Stimulated activated effector memory CD8-positive, alpha-beta T cell treated with anti-CD3 and anti-CD28 coated beads, Interleukin-12 subunit alpha, Interleukin-12 subunit beta, amount 100 ng/mL, for 72 hours (primary cell): ENCODE data around the gene SLFN5.
"Not testable (repeated sequence)": the region's sequence is repeated elsewhere in the genome, so short reads cannot be mapped to it uniquely, and the experiment has no call there.

Source experiments
- ATAC-seq: fragments of 150-1000 bp; cut with Tn5 transposase; 2 replicates; pipeline ENCODE4 v1.10.0; 2021
- DNase-seq, 2 donors: peaks; one replicate each; pipeline ENCODE4 v3.0.0; 2021 to 2022; ENCODE audit warnings: low spot score in 2 of 2
- H3K27ac Mint-ChIP-seq: one replicate; pipeline ENCODE4 v1.8.0; 2022; ENCODE audit warnings: mild to moderate bottlenecking, mixed read lengths
- H3K36me3 Mint-ChIP-seq: one replicate; pipeline ENCODE4 v1.8.0; 2022; ENCODE audit warnings: mild to moderate bottlenecking, mixed read lengths
- H3K4me1 Mint-ChIP-seq: one replicate; pipeline ENCODE4 v1.8.0; 2022; ENCODE audit warnings: mixed read lengths
- H3K4me3 Mint-ChIP-seq: one replicate; pipeline ENCODE4 v1.8.0; 2022; ENCODE audit warnings: mild to moderate bottlenecking, mixed read lengths
- H3K9me3 Mint-ChIP-seq: one replicate; pipeline ENCODE4 v1.8.0; 2022; ENCODE audit warnings: mixed read lengths

SLFN5 gene

DNA sequence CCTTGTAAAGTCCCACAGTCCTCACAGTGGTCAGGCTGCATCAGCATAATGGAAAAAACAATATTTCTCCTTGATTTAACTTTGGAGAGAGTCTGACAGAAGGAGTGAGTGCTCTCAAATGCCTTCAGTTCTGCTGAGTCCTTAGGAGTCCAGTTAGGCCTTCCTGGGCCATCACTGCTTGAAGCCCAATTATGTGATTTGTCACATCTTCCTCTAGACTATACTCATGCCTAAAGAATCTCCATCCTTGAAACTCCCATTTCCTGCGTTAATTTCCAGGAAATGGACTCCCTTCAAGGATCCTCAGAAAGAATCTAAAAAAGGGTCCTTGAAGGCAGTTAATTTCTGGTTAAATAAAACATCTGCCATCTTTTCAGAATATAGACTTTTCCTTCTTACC, 52.8 kb downstream of the SLFN5 start:
- Mint-ChIP-seq H3K4me1 (peaks cover 7% of the 10 kb centered on the region), H3K9me3 (peaks cover 2% of the 10 kb centered on the region), H3K4me3 (no peak overlapping the region), H3K36me3 (no peaks in the 10 kb centered on the region), H3K27ac (no peak overlapping the region)
- DNase-seq (no peak), ATAC-seq (no peak)

DNA sequence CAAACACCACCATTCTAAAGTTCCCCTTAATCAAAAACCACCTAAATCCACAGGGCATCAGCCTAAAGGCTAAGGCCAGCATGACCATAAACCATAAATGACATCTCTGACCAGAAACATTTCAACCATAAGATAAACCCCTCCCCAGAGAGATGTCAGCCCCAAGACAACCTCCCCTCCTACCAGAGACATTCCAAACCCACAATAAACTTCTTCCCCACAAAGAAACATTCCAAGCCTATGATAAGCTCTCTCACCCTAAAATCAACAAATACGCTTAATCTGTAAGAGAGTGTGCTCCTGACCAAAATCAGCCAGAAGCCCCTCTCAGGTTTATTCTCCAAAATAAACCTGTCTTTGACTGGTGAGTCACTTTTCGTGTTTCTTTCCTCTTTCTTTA, 54.8 kb downstream of the SLFN5 start:
- Mint-ChIP-seq H3K36me3 (no peaks in the 10 kb centered on the region), H3K4me1 (peaks cover 7% of the 10 kb centered on the region), H3K9me3 (peaks cover 7% of the 10 kb centered on the region), H3K4me3 (no peak overlapping the region), H3K27ac (no peak overlapping the region)
- ATAC-seq: no peak
- no peak for DNase-seq

DNA sequence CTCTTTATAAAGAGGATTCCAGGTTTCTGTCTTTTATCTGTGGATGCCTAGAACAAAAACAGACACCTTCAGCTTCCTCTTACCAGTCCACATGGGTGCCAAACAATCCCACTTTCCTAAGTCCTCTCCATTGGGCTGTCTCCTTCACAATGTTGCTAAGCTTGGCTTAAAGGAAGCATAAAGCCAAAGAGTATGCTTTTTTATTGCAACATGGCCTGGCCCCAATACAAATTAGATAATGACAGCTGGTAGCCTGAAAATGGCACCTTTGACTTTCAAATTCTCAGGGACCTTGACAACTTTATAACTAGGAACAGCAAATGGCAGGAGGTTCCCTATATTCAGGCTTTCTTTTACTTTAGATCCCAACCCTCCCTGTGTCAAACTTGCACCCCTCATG, 55.8 kb downstream of the SLFN5 start:
- DNase-seq (no peak), ATAC-seq (no peak)
- H3K9me3 Mint-ChIP-seq: peaks cover 11% of the 10 kb centered on the region
- H3K4me1 Mint-ChIP-seq: peaks cover 7% of the 10 kb centered on the region
- no peak overlapping the region for H3K4me3 Mint-ChIP-seq
- no peak overlapping the region for H3K27ac Mint-ChIP-seq
- H3K36me3 Mint-ChIP-seq: no peaks in the 10 kb centered on the region

DNA sequence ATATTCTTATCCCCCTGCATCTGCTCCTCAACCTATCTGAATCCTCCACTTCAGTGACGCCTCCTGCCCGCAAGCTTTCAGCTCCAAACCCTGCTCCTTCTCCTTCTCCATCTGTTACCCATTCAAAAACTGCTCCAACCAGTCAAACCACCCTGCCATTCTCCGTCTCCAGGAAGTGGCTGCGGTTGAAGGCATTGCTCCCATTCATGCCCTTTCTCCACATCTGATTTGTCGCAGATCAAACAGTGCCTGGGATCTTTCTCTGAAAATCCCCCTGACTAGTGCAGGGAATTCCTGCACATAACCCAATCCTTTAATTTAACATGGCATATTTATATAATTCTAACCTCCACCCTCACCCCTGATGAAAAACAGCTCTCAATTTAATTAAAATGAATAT, 56.3 kb downstream of the SLFN5 start:
- peaks cover 13% of the 10 kb centered on the region for H3K9me3 Mint-ChIP-seq
- no peaks in the 10 kb centered on the region for H3K36me3 Mint-ChIP-seq
- H3K4me1 Mint-ChIP-seq: peaks cover 7% of the 10 kb centered on the region
- no peak overlapping the region for H3K27ac Mint-ChIP-seq
- DNase-seq (no peak), ATAC-seq (no peak)
- H3K4me3 Mint-ChIP-seq: no peak overlapping the region

DNA sequence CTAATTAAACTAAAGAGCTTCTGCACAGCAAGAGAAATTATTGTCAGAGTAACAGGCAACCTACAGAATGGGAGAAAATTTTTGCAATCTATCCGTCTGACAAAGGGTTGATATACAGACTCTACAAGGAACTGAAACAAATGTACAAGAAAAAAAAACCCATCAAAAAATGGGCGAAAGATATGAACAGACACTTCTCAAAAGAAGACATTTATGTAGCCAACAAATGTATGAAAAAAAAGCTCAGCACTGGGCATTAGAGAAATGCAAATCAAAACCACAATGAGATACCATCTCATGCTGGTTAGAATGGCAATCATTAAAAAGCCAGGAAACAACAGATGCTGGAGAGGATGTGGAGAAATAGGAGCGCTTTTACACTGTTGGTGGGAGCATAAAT, 66.5 kb downstream of the SLFN5 start:
- not testable (repeated sequence) for H3K9me3 Mint-ChIP-seq

DNA sequence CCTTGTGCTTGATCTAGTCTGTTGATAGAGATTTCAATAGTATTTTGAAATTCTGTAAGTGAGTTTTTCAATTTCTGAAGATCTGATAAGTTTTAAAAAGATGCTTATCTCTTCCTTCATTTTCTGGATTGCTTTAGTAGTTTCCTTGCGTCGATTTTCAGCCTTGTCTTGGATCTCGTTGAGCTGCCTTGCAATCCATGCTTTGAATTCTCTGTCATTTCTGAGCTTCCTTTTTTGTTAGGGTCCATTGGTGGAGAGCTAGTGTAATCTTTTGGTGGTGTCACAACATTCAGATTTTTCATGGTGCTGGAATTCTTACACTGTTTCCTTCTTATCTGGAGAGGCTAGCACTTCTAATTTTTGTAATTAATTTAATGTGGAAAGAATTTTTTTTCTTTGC, 69.5 kb downstream of the SLFN5 start:
- ATAC-seq (no peak), DNase-seq (no peak)
- Mint-ChIP-seq H3K4me3 (peak overlapping the region; percentile 95), H3K36me3 (peaks cover 6% of the 10 kb centered on the region), H3K4me1 (peaks cover 40% of the 10 kb centered on the region), H3K27ac (peak overlapping the region; percentile 96), H3K9me3 (no peaks in the 10 kb centered on the region)

More for the DNA sequence above, 66.5 kb downstream of the SLFN5 start:
- ATAC-seq, H3K36me3 Mint-ChIP-seq, H3K4me3 Mint-ChIP-seq, H3K27ac Mint-ChIP-seq, DNase-seq: not testable (repeated sequence)
- H3K4me1 Mint-ChIP-seq: peaks cover 28% of the 10 kb centered on the region

DNA sequence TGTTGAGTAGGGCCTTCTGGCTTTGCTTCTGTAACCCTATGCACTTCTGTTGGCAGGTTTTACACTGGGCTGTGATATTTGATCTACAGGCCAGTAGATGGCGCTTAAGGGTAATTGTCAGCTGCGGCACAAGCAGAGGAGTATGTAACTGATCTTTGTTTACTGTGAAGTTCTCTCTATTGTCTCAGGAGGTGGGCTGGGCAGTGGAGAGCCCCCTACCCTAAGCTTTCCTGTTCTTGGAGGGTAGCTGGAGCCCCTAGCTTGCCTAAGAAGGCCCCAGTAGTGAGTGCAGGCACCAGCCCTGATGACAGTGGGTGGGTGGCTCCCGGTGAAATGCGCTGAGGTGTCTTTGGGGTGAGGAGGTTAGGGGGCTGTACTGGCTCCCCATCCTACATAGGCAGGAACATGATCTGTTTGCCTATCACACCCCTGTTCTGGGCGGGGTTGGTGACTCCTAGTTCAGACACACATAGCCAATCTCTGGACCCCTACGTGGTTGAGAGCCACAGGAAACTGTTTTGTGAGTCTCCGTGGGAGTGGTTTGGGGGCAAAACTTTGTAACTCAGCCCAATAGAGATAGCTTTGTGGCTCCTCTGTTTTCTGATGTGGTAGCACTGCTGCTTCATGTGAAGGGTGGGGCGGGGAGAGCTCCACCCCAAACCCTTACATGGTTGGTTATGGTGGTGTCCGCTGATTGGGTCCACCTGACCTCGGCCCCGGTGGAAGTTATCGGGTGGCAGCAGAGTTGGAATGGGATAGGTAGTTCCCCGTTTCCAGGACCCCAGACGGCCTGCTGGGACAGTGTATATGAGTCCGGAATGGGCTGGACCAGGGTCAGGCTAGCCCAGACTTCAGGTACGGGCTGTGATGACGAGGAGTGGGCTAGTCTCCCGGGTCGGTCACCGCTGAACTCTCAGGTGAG, 70.2 kb downstream of the SLFN5 start:
- peak; percentile 56 to 88 for DNase-seq
- Mint-ChIP-seq H3K4me1 (peaks cover 47% of the 10 kb centered on the region), H3K27ac (peak overlapping the region; percentile 96), H3K9me3 (no peaks in the 10 kb centered on the region), H3K36me3 (peaks cover 6% of the 10 kb centered on the region), H3K4me3 (peak overlapping the region; percentile 95)
- ATAC-seq: peak; percentile 95

DNA sequence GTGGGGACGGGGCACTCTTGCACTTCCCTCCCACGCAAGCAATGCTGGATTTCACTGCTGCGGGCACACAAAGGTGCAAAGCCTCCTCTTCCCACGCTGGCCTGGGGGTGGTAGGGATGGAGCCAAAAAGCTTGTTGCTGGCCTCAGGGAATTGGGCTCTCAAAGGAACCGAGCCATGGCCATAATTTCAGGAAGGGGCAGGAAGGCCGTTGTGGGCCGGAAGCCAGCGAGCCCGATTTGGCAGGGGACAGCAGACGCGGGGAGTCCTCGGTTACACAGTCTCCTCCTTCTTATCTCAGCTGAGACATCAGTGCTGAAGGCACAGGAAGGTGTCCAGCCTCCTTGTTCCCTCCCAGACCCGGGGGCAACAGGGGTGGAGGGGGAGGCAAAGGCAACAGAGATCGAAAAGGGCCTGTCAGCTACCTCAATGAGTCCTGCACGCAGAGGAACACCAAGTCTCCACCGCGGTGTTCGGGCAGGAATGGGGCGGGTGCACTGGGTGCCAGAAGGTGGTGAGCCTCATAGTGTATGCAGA, 71.1 kb downstream of the SLFN5 start:
- peaks cover 6% of the 10 kb centered on the region for H3K36me3 Mint-ChIP-seq
- H3K4me1 Mint-ChIP-seq: peaks cover 52% of the 10 kb centered on the region
- H3K9me3 Mint-ChIP-seq: no peaks in the 10 kb centered on the region

DNA sequence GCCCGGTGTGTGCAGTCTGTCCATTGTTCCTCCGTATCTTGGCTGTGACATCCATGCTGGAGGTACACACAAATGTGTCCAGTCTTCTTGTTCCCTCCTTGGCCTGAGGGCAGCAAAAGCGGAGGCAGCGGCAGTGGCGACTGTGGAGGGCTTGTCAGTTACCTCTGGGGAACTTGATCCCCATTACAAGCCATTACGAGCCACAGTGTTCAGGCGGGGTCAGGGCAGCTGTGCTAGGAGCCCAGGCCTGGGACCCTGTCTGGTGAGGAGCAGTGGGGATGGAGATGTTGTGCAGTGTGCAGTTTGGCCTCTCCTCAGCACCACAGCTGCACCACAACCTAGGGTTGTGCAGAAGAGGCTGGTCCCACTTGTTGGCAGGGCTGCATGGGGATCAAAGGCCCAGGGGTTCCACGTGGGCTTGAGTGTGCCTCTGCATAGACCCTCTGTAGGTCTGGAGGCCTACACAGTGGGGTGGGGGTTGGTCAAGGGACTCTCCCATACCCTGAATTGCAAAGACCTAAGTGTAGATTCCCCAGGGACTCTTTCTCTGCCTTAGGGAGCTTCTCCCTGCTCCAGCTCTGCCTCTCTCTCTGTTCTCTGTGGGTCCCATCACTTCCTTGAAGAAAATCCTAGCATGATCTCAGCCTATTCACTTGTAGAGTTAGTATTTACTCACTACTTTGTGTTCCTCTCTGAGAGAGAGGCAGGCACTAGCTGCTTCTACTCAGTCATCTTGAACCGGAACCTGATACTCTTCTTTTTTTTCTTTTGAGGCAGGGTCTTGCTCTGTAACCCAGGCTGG, 71.7 kb downstream of the SLFN5 start:
- ATAC-seq (no peak), DNase-seq (no peak)
- peaks cover 52% of the 10 kb centered on the region for H3K4me1 Mint-ChIP-seq
- H3K36me3 Mint-ChIP-seq: peaks cover 6% of the 10 kb centered on the region
- no peaks in the 10 kb centered on the region for H3K9me3 Mint-ChIP-seq
- H3K4me3 Mint-ChIP-seq: peak overlapping the region; percentile 95
- peak overlapping the region; percentile 96 for H3K27ac Mint-ChIP-seq

More for the DNA sequence above, 71.1 kb downstream of the SLFN5 start:
- H3K4me3 Mint-ChIP-seq: peak overlapping the region; percentile 95
- H3K27ac Mint-ChIP-seq: peak overlapping the region; percentile 96
- ATAC-seq: no peak
- DNase-seq: peak; percentile 14 to 61

DNA sequence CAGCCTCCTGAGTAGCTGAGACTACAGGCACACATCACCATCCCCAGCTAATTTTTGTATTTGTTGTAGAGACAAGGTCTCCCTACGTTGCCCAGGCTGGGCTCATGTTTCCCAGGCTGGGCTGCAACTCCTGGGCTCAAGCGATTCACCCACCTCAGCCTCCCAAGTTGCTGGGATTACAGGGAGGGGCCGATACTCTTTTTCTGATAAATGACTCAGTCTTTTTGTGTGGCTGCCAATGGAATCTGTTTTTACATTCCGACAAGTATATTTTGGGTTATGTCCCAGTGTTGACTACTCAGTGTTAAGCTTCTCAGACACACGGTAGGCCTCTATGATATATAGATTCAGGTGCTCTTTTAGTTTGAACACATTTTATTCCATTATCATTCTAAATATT, 72.4 kb downstream of the SLFN5 start:
- peak overlapping the region; percentile 95 for H3K4me3 Mint-ChIP-seq
- peaks cover 6% of the 10 kb centered on the region for H3K36me3 Mint-ChIP-seq
- peaks cover 52% of the 10 kb centered on the region for H3K4me1 Mint-ChIP-seq
- H3K27ac Mint-ChIP-seq: peak overlapping the region; percentile 5
- no peak for DNase-seq
- no peaks in the 10 kb centered on the region for H3K9me3 Mint-ChIP-seq
- no peak for ATAC-seq

DNA sequence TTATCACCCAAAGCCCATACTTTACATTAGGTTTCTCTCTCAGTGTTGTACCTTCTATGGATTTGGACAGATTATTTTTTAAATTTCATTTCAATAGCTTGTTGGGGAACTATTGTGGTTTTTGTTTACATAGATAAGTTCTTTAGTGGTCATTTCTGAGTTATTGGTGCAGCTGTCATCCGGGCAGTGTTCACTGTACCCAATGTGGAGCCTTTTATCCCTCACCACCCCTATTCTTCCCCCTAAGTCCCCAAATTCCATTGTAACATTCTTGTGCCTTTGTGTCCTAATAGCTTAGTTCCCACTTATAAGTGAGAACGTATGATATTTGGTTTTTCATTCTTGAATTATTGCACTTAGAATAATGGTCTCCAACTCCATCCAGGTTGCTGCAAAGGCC, 73.1 kb downstream of the SLFN5 start:
- no peak overlapping the region for H3K27ac Mint-ChIP-seq
- no peak overlapping the region for H3K4me3 Mint-ChIP-seq
- H3K4me1 Mint-ChIP-seq: peaks cover 52% of the 10 kb centered on the region

DNA sequence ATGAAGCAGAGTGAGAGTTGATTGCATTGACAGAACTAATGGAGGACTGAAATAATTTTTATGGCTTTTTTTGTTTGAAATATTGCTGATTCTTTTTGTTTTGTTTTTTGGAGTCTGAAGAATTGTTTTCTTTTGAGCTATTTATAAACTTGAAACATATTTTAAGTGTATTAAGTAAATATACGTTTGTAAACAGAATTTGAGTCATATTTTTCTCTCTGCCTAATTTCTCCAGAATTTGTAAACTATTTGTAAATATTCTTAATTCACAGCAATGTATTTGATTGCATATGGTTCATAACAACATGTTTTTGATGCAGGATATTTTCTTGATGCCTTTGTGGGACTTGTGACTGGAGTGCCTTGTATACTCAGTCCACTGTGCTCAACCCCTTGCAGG, 79.9 kb downstream of the SLFN5 start:
- no peaks in the 10 kb centered on the region for H3K9me3 Mint-ChIP-seq
- ATAC-seq: no peak
- H3K4me1 Mint-ChIP-seq: peaks cover 8% of the 10 kb centered on the region
- DNase-seq: no peak
- H3K4me3 Mint-ChIP-seq: no peak overlapping the region
- H3K36me3 Mint-ChIP-seq: peaks cover 33% of the 10 kb centered on the region
- no peak overlapping the region for H3K27ac Mint-ChIP-seq

More for the DNA sequence above, 73.1 kb downstream of the SLFN5 start:
- DNase-seq: no peak
- H3K36me3 Mint-ChIP-seq: peaks cover 6% of the 10 kb centered on the region
- H3K9me3 Mint-ChIP-seq: no peaks in the 10 kb centered on the region
- ATAC-seq: no peak
